ENCODE data around the gene CLSTN1.
"Not testable (repeated sequence)": the region's sequence is repeated elsewhere in the genome, so short reads cannot be mapped to it uniquely, and the experiment has no call there.

CLSTN1 gene

DNA sequence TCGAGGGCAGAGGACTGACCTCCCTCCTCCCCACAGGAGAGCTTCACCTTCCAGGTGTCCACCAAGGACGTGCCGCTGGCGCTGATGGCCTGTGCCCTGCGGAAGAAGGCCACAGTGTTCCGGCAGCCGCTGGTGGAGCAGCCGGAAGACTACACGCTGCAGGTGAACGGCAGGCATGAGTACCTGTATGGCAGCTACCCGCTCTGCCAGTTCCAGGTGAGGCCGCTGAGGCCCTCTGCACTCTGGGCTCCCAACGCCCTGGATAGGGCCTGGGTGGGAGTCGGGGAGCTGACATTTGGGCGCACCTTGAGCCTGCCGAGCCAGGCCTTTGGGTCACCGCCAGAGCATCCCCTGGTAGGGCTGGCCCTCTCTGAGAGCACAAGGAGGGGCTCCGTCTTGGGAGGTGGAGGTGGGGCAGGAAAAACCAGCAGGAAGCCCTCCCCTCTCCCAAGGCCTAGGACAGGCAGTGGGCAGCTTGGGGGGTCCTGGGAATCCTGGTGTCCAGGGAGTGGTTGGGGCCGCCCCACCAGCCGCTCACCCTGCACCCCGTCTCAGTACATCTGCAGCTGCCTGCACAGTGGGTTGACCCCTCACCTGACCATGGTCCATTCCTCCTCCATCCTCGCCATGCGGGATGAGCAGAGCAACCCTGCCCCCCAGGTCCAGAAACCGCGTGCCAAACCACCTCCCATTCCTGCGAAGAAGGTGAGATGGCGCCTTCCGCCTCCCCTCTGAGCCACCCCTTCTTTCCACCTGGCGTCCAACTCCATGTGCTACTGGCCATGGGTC, 107.2 kb downstream of the CLSTN1 start:
- DNase-seq (ENCODE audit: low read depth): no peak
- TF ChIP-seq, protein P1, sequence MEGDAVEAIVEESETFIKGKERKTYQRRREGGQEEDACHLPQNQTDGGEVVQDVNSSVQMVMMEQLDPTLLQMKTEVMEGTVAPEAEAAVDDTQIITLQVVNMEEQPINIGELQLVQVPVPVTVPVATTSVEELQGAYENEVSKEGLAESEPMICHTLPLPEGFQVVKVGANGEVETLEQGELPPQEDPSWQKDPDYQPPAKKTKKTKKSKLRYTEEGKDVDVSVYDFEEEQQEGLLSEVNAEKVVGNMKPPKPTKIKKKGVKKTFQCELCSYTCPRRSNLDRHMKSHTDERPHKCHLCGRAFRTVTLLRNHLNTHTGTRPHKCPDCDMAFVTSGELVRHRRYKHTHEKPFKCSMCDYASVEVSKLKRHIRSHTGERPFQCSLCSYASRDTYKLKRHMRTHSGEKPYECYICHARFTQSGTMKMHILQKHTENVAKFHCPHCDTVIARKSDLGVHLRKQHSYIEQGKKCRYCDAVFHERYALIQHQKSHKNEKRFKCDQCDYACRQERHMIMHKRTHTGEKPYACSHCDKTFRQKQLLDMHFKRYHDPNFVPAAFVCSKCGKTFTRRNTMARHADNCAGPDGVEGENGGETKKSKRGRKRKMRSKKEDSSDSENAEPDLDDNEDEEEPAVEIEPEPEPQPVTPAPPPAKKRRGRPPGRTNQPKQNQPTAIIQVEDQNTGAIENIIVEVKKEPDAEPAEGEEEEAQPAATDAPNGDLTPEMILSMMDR (IDR thresholded peaks at IDR 0.05; ENCODE audit: low read depth, low read length, missing control alignments): no peak
- no peak overlapping the region for H3K4me3 ChIP-seq (ENCODE audit: low read depth, low read length)

DNA sequence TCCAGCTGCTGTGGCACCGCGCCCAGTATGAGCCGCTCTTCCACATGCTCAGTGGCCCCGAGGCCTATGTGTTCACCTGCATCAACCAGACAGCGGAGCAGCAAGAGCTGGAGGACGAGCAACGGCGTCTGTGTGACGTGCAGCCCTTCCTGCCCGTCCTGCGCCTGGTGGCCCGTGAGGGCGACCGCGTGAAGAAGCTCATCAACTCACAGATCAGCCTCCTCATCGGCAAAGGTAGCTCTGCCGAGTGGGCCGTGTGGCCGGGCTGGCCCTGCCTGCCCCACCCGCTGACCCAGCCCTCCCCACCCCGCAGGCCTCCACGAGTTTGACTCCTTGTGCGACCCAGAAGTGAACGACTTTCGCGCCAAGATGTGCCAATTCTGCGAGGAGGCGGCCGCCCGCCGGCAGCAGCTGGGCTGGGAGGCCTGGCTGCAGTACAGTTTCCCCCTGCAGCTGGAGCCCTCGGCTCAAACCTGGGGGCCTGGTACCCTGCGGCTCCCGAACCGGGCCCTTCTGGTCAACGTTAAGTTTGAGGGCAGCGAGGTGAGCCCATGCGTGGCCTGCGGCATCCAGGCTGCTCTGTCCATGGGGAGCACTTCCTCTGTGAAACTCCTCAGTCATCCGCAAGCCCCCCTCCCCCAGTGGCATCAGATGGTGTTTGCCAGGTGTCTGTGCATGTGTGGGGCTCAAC, 108.1 kb downstream of the CLSTN1 start:
- no peak for DNase-seq (ENCODE audit: low read depth)
- no peak overlapping the region for H3K4me3 ChIP-seq (ENCODE audit: low read depth, low read length)

DNA sequence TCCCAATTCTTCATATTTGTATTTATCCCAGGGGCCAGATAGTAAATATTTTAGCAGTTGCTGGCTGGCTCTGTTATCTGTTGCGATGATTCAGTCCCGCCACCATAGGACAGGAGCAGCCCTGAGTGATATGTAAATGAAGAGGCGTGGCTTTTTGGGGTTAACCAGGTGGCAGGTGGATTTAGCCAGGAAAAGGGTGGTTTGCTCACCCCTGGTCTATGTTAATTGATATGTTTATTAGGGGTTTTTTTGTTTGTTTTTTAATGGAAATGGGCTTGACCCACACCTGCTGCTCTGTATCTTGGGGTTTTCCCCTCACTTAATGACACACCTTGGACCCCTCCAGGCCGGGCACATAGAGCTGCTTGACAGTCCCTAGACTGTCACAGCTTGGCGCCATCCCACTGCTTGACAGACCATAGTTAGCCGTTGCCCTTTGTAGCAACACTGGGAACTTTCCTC, 109.5 kb downstream of the CLSTN1 start:
- TF ChIP-seq, protein P1 (IDR thresholded peaks at IDR 0.05; ENCODE audit: low read depth, low read length, missing control alignments): no peak
- no peak for DNase-seq (ENCODE audit: low read depth)
- H3K4me3 ChIP-seq (ENCODE audit: low read depth, low read length): no peak overlapping the region

More for the DNA sequence above, 108.1 kb downstream of the CLSTN1 start:
- TF ChIP-seq, protein P1 (IDR thresholded peaks at IDR 0.05; ENCODE audit: low read depth, low read length, missing control alignments): no peak

DNA sequence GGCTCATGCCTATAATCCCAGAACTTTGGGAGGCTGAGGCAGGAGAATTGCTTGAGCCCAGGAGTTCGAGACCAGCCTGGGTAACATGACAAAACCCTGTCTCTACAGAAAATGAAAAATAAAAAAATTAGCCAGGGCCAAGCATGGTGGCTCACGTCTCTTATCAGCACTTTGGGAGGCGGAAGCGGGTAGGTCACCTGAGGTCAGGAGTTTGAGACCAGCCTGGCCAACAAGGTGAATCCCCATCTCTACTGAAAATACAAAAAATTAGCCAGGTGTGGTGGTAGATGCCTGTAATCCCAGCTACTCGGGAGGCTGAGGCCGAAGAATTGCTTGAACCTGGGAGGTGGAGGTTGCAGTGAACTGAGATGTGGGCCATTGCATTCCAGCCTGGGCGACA, 111.0 kb downstream of the CLSTN1 start:
- DNase-seq (ENCODE audit: low read depth); H3K4me3 ChIP-seq (ENCODE audit: low read depth, low read length): not testable (repeated sequence)

DNA sequence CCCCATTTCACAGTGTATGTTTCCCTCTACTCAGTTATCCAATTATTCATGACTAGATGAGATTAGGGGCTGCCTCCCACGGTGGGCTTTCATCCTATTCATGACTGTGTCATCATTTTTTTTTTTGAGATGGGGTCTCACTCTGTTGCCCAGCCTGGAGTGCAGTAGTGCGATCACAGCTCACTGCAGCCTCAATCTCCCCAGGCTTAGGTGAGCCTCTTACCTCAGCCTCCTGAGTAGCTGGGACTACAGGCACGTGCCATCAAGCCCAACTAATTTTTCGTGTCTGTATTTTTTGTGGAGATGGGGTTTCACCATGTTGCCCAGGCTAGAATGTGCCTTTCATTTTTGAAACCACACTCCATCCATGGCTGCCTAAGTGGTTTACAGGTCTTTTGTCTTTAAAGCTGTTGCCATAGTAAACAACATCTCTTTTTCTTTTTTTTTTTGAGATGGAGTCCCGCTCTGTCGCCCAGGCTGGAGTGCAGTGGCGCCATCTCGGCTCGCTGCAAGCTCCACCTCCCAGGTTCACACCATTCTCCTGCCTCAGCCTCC, 112.2 kb downstream of the CLSTN1 start:
- DNase-seq (ENCODE audit: low read depth): no peak
- no peak overlapping the region for H3K4me3 ChIP-seq (ENCODE audit: low read depth, low read length)
- TF ChIP-seq, protein P1 (IDR thresholded peaks at IDR 0.05; ENCODE audit: low read depth, low read length, missing control alignments): no peak

DNA sequence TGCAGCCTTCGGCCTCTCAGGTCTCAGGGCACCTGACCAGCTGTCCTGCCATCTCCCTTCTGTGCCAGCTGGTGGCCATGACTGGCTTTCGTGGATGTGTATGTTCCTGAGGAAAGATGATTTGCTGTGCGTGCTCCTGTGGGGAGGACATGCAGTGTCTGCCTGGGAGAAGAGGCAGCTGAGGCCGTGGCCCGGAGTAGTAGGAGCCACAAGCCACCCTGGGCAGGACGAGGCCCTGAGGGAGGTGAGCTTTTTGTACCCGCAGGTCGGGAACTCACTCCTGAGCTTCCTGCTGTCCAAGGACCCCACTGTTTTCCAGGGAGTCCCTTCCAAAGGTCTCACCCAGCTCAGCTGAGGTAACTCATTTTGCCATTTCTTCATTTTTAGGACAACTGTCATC, 113.7 kb downstream of the CLSTN1 start:
- TF ChIP-seq, protein P1 (IDR thresholded peaks at IDR 0.05; ENCODE audit: low read depth, low read length, missing control alignments): no peak
- DNase-seq (ENCODE audit: low read depth): no peak
- H3K4me3 ChIP-seq (ENCODE audit: low read depth, low read length): no peak overlapping the region

DNA sequence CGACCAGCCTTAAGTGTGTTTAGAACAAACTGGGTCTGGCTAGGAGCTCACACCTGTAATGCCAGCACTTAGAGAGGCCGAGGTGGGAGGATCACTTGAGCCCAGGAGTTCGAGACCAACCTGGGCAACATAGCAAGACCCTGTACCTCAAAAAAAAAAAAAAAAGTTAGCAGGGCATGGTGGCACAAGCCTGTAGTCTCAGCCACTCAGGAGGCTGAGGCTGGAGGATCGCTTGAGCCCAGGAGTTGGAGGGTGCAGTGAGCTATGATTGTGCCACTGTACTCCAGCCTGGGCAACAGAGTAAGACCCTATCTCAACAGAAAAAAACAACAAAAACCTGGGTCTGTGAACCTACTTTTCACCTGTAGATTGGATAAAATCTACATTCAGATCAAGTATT, 117.6 kb downstream of the CLSTN1 start:
- TF ChIP-seq, protein P1 (IDR thresholded peaks at IDR 0.05; ENCODE audit: low read depth, low read length, missing control alignments): no peak
- no peak for DNase-seq (ENCODE audit: low read depth)
- H3K4me3 ChIP-seq (ENCODE audit: low read depth, low read length): no peak overlapping the region

All from GM12864 (cell line).